Activated B cell treated with CpG ODN at 0.5 μM for 24 hours (primary cell): ENCODE results near the gene TINAG. TPM values are rescaled to one million over a fixed set of nuclear protein-coding genes. Genes with fewer than 3 reads are reported as not detected.

Source experiments
- ATAC-seq: fragments of 200-7000 bp; cut with Tn5 transposase; one replicate; pipeline ENCODE4 v1.10.0; 2021; ENCODE audit warnings: low read depth, mild to moderate bottlenecking, moderate library complexity
- CTCF ChIA-PET: fragments of 350-600 bp; sonication (Branson Sonifier 250); formaldehyde crosslinking; loops from one replicate; lab custom pipeline; 2021; ENCODE audit warnings: antibody characterized with exemption; lab: Charles Lee
- POLR2A ChIA-PET: fragments of 350-600 bp; sonication (Branson Sonifier 250); formaldehyde crosslinking; loops from one replicate; lab custom pipeline; 2021; ENCODE audit warnings: antibody characterized with exemption; lab: Charles Lee
- DNase-seq: peaks from one replicate; pipeline ENCODE4 v3.0.0; 2022
- H3K27ac Mint-ChIP-seq: one replicate; pipeline ENCODE4 v1.8.0; 2020; ENCODE audit warnings: mixed read lengths
- H3K27me3 Mint-ChIP-seq: one replicate; pipeline ENCODE4 v1.8.0; 2021; ENCODE audit warnings: mixed read lengths
- H3K36me3 Mint-ChIP-seq: one replicate; pipeline ENCODE4 v1.8.0; 2021; ENCODE audit warnings: low read depth, mixed read lengths
- H3K4me1 Mint-ChIP-seq: one replicate; pipeline ENCODE4 v1.8.0; 2021; ENCODE audit warnings: mixed read lengths
- H3K4me3 Mint-ChIP-seq: one replicate; pipeline ENCODE4 v1.8.0; 2020; ENCODE audit warnings: mild to moderate bottlenecking, mixed read lengths
- H3K9me3 Mint-ChIP-seq: one replicate; pipeline ENCODE4 v1.8.0; 2020; ENCODE audit warnings: mixed read lengths
- intact Hi-C: fragments of 100-400 bp; cut with micrococcal nuclease; formaldehyde crosslinking; loops from one replicate; pipeline ENCODE4 v1.15.1; 2024
- total RNA-seq: library from RNA; stranded (reverse); gene quantifications from 2 replicates; pipeline ENCODE4 v1.2.3, GENCODE V29; 2022
- TF ChIP-seq, protein P1 (sequence below): fragments of 200-600 bp; IDR thresholded peaks from one replicate; pipeline ENCODE4 v1.8.0; 2022; ENCODE audit warnings: antibody characterized with exemption, mild to moderate bottlenecking

The TINAG gene
- total RNA-seq, 1 donor from 2014 or later, result not detected

DNA sequence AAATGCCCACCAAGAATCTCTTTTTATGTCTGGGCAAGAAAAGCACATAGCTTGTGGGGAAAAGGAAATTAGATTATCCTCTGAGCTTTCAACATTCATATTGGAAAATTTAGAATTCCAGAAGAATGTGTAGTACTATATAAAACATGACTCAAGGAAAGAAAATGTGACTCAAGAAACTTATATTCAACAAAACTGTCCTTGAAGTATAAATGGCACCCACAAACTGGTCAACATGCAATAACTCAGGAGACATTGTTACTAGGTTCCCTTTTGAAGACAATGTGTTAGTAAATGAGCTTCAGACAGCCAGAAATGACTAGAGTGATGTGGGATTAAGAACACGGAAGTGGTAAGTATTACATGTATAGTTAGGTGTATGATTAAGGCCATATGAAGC is 26.1 kb upstream of the TINAG start:
- Mint-ChIP-seq H3K4me3 (no peak overlapping the region), H3K27ac (no peak overlapping the region), H3K4me1 (no peaks in the 10 kb centered on the region), H3K36me3 (no peaks in the 10 kb centered on the region), H3K9me3 (no peaks in the 10 kb centered on the region), H3K27me3 (no peaks in the 10 kb centered on the region)
- no peak for DNase-seq
- TF ChIP-seq, protein P1, sequence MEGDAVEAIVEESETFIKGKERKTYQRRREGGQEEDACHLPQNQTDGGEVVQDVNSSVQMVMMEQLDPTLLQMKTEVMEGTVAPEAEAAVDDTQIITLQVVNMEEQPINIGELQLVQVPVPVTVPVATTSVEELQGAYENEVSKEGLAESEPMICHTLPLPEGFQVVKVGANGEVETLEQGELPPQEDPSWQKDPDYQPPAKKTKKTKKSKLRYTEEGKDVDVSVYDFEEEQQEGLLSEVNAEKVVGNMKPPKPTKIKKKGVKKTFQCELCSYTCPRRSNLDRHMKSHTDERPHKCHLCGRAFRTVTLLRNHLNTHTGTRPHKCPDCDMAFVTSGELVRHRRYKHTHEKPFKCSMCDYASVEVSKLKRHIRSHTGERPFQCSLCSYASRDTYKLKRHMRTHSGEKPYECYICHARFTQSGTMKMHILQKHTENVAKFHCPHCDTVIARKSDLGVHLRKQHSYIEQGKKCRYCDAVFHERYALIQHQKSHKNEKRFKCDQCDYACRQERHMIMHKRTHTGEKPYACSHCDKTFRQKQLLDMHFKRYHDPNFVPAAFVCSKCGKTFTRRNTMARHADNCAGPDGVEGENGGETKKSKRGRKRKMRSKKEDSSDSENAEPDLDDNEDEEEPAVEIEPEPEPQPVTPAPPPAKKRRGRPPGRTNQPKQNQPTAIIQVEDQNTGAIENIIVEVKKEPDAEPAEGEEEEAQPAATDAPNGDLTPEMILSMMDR, result no peak
- ATAC-seq, result no peak
- ChIA-PET POLR2A (no interaction called here), CTCF (no interaction called here)
- intact Hi-C loops, result no loop called here

DNA sequence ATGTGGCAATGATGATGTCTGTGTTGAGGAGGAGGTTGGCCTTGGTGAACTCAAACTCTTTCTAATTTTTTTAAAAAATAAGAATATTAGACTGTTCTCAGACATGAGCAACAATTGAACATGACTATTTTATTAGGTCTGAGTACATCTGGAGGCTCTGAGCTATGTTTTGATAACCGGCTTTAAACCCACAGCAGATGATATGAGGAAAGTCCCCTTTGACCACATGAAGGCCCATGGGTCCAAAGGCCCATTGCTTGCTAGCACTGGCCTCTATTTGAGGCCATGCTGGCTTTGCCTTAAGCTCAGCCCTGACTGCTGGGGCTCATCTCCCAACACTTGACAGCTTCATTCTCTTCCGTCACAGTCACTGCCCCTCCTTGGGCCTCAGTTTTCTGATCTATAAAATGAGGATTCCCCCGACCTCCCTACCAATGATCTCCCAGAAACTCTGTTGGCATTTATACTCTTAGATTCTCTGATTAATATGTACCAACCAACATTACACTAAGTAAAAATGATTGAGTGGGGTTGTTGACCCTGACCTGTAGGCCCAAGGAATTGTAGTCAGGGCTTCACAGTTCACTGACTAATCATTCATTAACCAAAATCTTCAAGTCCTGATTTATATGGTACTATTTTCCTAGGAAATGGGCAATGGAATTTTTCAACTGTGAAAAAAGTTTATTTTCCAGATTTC is 23.9 kb upstream of the TINAG start:
- Mint-ChIP-seq H3K36me3 (no peaks in the 10 kb centered on the region), H3K27me3 (no peaks in the 10 kb centered on the region), H3K27ac (no peak overlapping the region), H3K4me3 (no peak overlapping the region), H3K9me3 (no peaks in the 10 kb centered on the region), H3K4me1 (no peaks in the 10 kb centered on the region)
- TF ChIP-seq, protein P1, result no peak
- intact Hi-C loops, result no loop called here
- DNase-seq (no peak), ATAC-seq (no peak)
- CTCF ChIA-PET, result no interaction called here
- POLR2A ChIA-PET, result no interaction called here

DNA sequence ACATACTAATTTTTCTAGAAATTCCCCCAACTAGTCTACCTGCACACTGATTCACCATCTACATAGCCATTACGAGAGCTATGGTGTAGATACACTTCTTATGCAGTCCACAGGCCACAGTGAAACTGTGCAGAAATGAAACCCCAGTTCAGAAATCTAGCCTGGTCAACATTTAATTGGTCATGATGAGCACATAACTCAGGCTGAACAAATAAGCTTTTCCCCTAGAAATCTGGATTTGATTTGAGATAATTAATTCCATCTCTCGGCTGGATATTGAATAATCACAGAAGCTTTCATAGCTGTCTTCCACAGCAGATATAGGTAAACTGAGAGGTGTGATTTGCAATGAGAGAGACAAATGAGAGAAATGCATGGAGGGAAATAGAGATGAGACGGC is 22.6 kb upstream of the TINAG start:
- H3K36me3 Mint-ChIP-seq, result no peaks in the 10 kb centered on the region
- no peaks in the 10 kb centered on the region for H3K9me3 Mint-ChIP-seq
- DNase-seq (no peak), ATAC-seq (no peak)
- H3K27me3 Mint-ChIP-seq, result no peaks in the 10 kb centered on the region
- CTCF ChIA-PET, result no interaction called here
- H3K27ac Mint-ChIP-seq, result no peak overlapping the region
- POLR2A ChIA-PET, result interaction anchor here (0.5 kb wide), 1 partner anchor 925 kb away, joined by 3 read pairs; no protein-coding TSS in a partner anchor
- peaks cover 3% of the 10 kb centered on the region for H3K4me1 Mint-ChIP-seq
- intact Hi-C loops, result no loop called here
- no peak overlapping the region for H3K4me3 Mint-ChIP-seq
- TF ChIP-seq, protein P1, result no peak

DNA sequence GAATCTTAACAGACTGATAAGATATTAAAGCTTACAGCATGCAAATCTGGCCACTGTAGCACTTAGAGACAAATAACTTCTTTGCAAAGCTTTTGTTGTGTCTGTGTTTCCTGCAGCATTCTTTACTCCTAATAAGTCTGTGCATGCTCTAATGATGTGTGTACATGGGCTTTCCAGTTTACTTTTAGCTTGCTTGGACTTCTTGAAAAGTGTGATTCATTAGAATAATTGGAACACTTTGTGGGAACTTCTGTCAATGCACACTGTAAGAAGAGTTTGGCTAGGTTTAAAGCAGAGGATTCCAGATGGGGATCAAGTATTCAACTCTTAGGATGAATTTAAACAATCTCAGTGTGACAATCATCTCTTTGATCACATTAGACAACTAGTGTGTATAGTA is 22.1 kb upstream of the TINAG start:
- Mint-ChIP-seq H3K4me3 (no peak overlapping the region), H3K9me3 (no peaks in the 10 kb centered on the region), H3K27ac (no peak overlapping the region), H3K27me3 (no peaks in the 10 kb centered on the region), H3K4me1 (peaks cover 8% of the 10 kb centered on the region), H3K36me3 (no peaks in the 10 kb centered on the region)
- intact Hi-C loops, result no loop called here
- CTCF ChIA-PET, result no interaction called here
- DNase-seq (no peak), ATAC-seq (no peak)
- TF ChIP-seq, protein P1, result no peak
- POLR2A ChIA-PET, result no interaction called here

DNA sequence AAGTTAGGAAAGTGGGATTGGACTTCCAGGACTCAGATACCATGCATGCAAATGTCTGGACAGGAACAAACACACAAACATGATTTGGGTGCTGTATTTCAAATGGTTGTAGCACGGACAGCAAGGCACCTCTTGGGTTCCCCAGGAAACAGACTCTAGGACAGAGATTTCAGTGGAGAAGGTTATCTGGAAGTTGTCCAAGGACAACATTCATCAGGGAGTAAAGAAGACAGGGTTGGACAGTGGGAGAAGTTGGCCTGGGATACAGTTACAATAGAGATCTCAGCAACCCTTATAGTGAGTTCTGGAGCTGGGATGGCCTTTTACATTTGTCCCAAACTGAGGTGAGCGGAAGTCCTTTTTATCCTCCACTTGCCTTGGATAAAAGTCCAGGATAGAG is 19.8 kb upstream of the TINAG start:
- Mint-ChIP-seq H3K27me3 (no peaks in the 10 kb centered on the region), H3K27ac (no peak overlapping the region), H3K4me3 (no peak overlapping the region), H3K4me1 (peaks cover 18% of the 10 kb centered on the region), H3K36me3 (no peaks in the 10 kb centered on the region), H3K9me3 (no peaks in the 10 kb centered on the region)
- no peak for ATAC-seq
- CTCF ChIA-PET, result no interaction called here
- TF ChIP-seq, protein P1, result no peak
- intact Hi-C loops, result no loop called here
- DNase-seq, result no peak
- POLR2A ChIA-PET, result no interaction called here
